GM04504 (cell line): Measurements from ENCODE around the gene RANGAP1.

Source experiments
- DNase-seq: peaks from one replicate; pipeline ENCODE4 v3.0.0-alpha.2; 2012; ENCODE audit warnings: low read depth

The RANGAP1 gene

GRCh38 chr22:41285820-41286638, at the start of gene RANGAP1:
TSS of gene RANGAP1 (minus strand) at chr22:41286187. CDS start at chr22:41281044, 5,143 bp downstream.
- peak; percentile 97 for DNase-seq

- no peak for DNase-seq
Measured at GRCh38 chr22:41334951-41335635, 49.1 kb upstream of the RANGAP1 start.

GRCh38 chr22:41334215-41334614, 48.2 kb upstream of the RANGAP1 start:
- no peak for DNase-seq

GRCh38 chr22:41333806-41334205, 47.8 kb upstream of the RANGAP1 start:
- no peak for DNase-seq

DNA sequence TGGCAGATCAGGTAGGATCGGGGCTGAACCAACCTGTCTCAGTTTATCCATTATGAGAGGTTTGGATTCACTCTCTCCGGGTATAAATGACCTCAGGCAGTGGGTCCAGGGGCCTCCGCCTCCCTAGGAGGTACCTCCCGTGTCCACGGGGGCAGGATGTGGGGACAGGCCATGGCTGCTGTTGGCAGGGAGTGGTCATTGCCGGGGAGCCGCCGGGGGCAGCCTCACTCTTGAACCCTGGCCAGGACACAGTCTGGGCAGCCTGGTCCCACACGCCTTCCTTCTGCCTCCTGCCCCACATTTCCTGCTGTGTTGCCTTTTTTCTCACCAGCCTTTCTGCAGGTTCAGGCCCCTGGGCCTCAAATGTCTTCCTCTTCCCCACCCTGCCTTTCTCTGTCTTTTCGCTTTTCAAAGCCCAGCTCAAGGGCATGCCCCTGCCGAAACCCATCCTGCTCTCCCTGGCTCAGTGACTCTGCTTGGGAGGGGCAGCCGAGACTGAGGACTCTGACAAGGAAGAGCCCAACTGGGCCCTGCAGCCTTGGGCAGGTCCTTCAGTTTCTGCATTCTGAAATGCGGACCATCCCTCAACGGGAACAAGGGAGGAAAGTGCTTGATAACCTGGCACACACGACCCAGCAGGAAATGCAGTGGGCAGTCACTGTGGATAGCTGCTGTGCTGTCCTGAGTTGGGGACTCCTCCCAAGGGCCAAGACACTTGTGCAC, 46.4 kb upstream of the RANGAP1 start:
- no peak for DNase-seq

GRCh38 chr22:41330169-41330568, 44.2 kb upstream of the RANGAP1 start:
- DNase-seq = no peak

- DNase-seq = no peak
Measured at GRCh38 chr22:41327124-41327523, 41.1 kb upstream of the RANGAP1 start.

GRCh38 chr22:41324821-41325528, 39.0 kb upstream of the RANGAP1 start:
- no peak for DNase-seq

- DNase-seq = no peak
Measured at GRCh38 chr22:41320416-41321240, 34.6 kb upstream of the RANGAP1 start.

DNA sequence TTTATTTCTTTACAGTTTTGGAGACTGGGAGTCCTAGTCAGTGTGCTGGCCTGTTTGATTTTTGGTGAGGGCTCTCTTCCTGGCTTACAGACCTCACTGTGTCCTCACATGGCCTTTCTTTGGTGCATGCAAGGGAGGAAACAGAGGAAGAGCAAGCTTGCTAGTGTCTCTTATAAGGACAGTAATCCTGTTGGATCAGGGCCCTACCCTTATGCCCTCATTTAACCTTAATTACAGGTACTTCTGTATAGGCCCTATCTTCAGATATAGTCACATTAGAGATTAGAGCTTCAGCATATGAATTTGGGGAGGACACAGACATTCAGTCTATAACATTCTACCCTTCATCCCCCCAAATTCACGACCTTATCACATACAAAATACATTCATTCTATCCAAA, 29.6 kb upstream of the RANGAP1 start:
- no peak for DNase-seq

DNA sequence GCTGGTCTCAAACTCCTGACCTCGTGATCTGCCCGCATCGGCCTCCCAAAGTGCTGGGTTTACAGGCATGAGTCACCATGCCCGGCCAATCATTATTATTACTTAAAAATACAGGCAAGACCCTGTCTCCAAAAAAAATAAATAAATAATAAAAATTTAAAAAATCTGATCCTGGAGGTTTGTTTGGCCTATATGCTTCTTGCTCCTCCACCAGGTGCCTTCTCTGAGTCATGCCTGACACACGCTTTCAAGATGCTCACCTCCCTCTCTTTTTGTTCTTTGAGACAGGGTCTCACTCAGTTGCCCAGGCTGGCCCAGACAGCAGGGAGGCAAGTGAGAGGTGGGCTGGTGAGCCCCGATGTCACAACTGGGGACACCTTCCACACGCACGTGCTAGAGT, 28.8 kb upstream of the RANGAP1 start:
- DNase-seq = no peak

DNA sequence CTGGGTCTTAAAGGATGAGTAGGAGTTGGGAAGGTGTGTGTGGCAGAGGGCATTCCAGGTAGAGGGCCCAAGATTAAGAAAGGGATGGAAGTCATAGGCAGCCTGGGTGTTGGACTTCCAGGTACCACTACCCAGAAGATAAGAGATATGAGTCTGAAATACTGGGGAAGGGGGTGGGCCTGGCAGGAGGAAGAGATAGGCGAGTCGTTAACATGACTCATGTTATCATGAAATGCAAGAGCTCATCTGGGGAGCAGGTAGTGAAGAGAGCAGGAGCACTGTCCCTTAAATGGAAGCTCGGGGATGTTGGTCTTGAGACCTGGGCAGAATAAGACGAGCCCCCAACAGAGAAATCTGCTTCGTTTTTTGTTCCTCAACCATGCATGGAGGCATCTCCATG, 25.5 kb upstream of the RANGAP1 start:
- no peak for DNase-seq

DNA sequence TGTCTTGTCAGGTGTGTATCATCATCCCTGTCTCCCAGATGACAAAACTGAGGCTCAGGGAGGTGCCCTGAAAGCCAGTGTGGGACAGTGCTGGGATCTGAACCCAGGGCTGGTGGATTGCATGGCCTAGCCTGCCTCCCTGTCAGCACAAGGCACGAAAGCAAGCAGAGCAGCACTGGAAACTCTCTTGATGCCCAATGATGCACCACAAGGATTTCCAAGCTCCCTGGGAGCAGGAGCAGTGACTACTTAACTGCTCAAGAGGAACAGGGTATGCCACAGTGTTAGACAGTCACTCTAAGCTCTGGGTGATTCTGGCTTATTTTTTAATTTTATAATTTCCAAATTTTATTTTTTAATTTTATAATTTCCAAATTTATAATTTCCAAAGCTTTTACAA, 24.3 kb upstream of the RANGAP1 start:
- DNase-seq = no peak

DNA sequence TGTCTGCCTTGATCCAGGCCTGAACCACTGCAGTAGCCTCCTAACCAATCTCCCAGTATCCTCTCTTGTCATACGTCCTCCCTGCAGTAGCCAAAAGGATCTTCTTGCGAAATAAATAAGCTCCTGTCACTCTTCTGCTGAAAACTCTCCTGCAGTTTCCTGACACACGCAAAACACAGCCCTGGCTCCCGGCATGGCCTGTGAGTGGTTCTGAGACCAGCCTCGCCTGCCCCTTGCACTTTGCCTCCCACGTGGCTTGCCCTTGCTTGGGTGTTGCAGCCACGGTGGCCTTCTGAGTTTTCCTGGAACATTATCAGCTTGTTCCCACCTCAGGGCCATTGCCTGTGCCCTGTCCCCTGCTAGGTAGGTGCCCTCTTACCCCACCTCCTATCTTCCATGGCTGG, 22.6 kb upstream of the RANGAP1 start:
- DNase-seq = no peak

DNA sequence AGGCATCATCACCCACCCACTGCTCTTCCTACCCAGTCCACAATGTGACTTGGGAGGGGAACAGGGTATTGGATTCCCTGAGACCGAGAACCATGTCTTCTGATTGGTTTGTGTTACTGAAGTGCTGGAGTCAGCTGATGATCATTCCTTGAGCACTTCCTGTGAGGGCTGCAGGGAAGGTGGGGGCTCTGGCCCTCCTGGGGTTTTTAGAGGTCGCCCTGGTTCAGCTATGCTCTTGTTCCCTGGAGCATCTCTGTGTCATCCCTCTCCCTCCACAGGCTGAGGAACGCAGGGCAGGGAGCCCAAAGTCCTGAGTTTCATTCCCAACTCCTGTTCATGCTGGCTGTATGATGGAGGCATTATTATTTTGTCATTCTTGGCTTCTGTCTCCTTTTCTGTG, 22.1 kb upstream of the RANGAP1 start:
- DNase-seq = peak; percentile 66

DNA sequence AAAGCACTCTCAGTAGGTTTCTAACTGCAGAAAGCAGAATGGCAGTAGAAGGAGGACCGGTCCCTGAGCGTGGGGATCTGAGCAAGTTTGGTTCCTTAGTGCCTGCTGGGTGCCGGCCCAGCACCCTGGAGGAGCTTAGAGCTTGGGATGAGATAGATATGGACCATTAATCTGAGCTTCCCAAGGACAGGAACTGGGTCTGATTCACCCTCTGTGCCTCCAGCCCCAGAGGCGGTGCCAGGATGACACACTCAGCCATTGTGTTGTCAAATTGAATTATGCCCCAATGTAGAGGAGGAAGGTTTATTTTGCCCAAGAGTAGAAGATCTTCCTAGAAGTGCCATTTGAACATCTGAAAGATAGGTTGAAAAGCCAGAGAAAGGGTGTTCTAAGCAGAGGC, 19.7 kb upstream of the RANGAP1 start:
- DNase-seq = peak; percentile 74

DNA sequence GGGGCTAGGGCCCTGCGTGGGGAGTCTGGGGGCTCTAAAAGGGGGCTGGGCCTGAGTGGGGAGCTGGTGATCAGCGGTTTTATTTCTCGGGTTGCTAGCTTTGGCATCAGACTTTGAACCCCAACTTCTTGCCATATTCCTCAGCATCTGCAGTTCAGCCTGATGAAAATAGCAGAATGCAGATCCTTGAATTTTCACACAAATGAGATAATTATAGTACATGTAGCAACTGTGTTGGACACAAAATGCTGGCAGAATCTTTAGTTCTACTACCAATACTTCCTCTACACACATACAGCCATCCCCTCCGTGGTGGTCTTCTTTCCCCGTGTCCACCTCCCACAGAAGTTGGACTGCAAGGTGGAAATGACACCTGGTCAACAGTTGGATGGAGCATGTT, 16.8 kb upstream of the RANGAP1 start:
- no peak for DNase-seq

- no peak for DNase-seq
Measured at GRCh38 chr22:41302021-41302767, 16.2 kb upstream of the RANGAP1 start.

DNA sequence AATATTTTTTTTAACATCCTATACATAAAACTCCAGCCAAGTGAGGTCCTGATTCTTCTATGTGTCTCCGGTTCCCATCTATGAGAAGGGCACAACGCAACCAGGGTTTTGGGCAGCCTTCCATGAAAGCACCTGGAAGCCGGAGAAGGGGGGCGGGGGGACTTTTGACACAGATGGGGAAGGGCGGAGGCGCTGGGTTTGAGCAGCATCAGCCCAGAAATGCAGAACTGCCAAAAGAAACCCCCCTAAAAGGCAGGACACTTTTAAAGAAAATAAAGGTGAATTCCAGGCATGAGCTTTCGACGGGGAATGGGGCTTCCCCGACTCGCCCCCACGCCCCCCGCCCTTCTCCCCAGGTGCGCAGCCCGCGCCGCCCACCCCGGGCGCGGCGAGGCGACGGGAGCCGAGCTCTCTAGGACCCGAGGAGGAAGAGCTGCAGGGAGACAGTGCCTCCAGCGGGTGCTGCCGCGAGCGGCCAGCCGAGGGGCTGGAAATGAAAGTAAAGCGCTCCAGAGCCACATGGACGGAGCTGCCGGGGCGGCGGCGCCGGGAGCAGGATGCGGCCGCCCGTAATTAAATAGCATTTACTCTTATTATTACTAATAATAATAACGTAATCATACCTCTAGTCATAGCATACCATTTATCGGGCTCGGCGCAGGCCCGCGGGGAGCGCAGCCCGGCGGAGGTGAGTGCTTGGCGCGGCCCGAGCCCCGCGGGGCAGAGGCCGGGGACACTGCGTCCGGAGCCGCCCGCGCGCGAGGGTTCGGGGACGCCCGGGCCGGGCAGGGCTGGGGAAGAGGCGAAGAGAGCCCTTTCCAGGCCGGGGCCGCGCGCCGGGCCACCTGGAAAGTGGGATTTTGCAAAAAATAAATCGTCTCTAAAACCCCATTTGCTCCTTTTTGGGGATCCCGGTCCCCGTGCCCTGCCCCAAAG, 15.4 kb upstream of the RANGAP1 start, which contains the start of gene ZC3H7B:
TSS of gene ZC3H7B (plus strand) at position 441 of the 936 bp plus-strand sequence. CDS start 19,136 bp downstream, outside the sequence.
- DNase-seq = peak; percentile 54
